ENCODE data around the gene RALGDS.

Gene RALGDS

GRCh38 chr9:133118568-133118967 lies 2.5 kb downstream of the RALGDS start:
- TF ChIP-seq CTCF (IDR thresholded peaks at IDR 0.05; ENCODE audit: control extremely low read depth, extremely low read depth, low read depth, missing control alignments), result no peak
- ChIA-PET POLR2A (interaction anchor here (1.7 to 1.8 kb wide), 2 partner anchors 15 to 29 kb away, joined by 7 to 8 read pairs; no protein-coding TSS in a partner anchor), CTCF (interaction anchor here (1.2 to 20.8 kb wide), 4 partner anchors 10 to 29 kb away, joined by 4 to 473 read pairs (median 10); no protein-coding TSS in a partner anchor)
- no peak for DNase-seq (ENCODE audit: extremely low spot score)

- no peak for TF ChIP-seq CTCF (IDR thresholded peaks at IDR 0.05; ENCODE audit: control extremely low read depth, extremely low read depth, low read depth, missing control alignments)
- ChIA-PET POLR2A (interaction anchor here (1.7 to 1.8 kb wide), 2 partner anchors 15 to 29 kb away, joined by 7 to 8 read pairs; no protein-coding TSS in a partner anchor), CTCF (interaction anchor here (1.0 to 20.8 kb wide), 6 partner anchors 10 to 29 kb away, joined by 3 to 473 read pairs (median 10); no protein-coding TSS in a partner anchor)
- DNase-seq (ENCODE audit: extremely low spot score), result no peak
Measured at GRCh38 chr9:133118179-133118520, 2.9 kb downstream of the RALGDS start.

GRCh38 chr9:133117271-133118178 lies 3.5 kb downstream of the RALGDS start:
- ChIA-PET POLR2A (interaction anchor here (0.6 to 1.7 kb wide), 4 partner anchors 9 to 32 kb away, joined by 3 to 8 read pairs (median 4); no protein-coding TSS in a partner anchor), CTCF (interaction anchor here (1.0 to 20.8 kb wide), 6 partner anchors 12 to 95 kb away, joined by 3 to 473 read pairs (median 6); no protein-coding TSS in a partner anchor)
- no peak for TF ChIP-seq CTCF (IDR thresholded peaks at IDR 0.05; ENCODE audit: control extremely low read depth, extremely low read depth, low read depth, missing control alignments)
- DNase-seq (ENCODE audit: extremely low spot score), result no peak

GRCh38 chr9:133116346-133117231 lies 4.5 kb downstream of the RALGDS start:
- ChIA-PET CTCF (interaction anchor here (1.1 to 20.8 kb wide), 8 partner anchors 14 to 94 kb away, joined by 3 to 473 read pairs (median 4); no protein-coding TSS in a partner anchor), POLR2A (interaction anchor here (0.5 to 1.2 kb wide), 6 partner anchors 10 to 51 kb away, joined by 3 to 8 read pairs (median 3); no protein-coding TSS in a partner anchor)
- no peak for DNase-seq (ENCODE audit: extremely low spot score)
- TF ChIP-seq CTCF (IDR thresholded peaks at IDR 0.05; ENCODE audit: control extremely low read depth, extremely low read depth, low read depth, missing control alignments), result no peak

- CTCF ChIA-PET, result interaction anchor here (0.8 to 20.8 kb wide), 11 partner anchors 10 to 93 kb away, joined by 3 to 473 read pairs (median 3); no protein-coding TSS in a partner anchor
- DNase-seq (ENCODE audit: extremely low spot score), result peak; percentile 92
- TF ChIP-seq CTCF (IDR thresholded peaks at IDR 0.05; ENCODE audit: control extremely low read depth, extremely low read depth, low read depth, missing control alignments), result no peak
- POLR2A ChIA-PET, result interaction anchor here (0.5 to 1.8 kb wide), 5 partner anchors 14 to 50 kb away, joined by 3 to 8 read pairs (median 4); no protein-coding TSS in a partner anchor
Measured at GRCh38 chr9:133115604-133116345, 5.3 kb downstream of the RALGDS start.
